Stimulated activated naive CD8-positive, alpha-beta T cell treated with anti-CD3 and anti-CD28 coated beads, Interleukin-15, amount 100 ng/mL, for 72 hours (primary cell): ENCODE measurements around the gene DOCK1.
A peak's percentile ranks its signal among the peaks of the same experiment; 100 is the strongest.

Experiments used
- ATAC-seq: fragments of 150-1000 bp; cut with Tn5 transposase; 2 replicates; pipeline ENCODE4 v1.10.0; 2021; ENCODE audit warnings: mild to moderate bottlenecking, moderate library complexity
- DNase-seq, 2 donors: peaks; one replicate each; pipeline ENCODE4 v3.0.0; 2021 to 2022
- H3K27ac Mint-ChIP-seq, 2 donors: one replicate each; pipeline ENCODE4 v1.8.0; 2022; ENCODE audit warnings: mild to moderate bottlenecking in 2 of 2, mixed read lengths in 2 of 2, moderate library complexity in 2 of 2
- H3K27me3 Mint-ChIP-seq: one replicate; pipeline ENCODE4 v1.8.0; 2022; ENCODE audit warnings: mixed read lengths
- H3K4me1 Mint-ChIP-seq: one replicate; pipeline ENCODE4 v1.8.0; 2022; ENCODE audit warnings: mild to moderate bottlenecking, mixed read lengths
- H3K4me3 Mint-ChIP-seq, 2 donors: one replicate each; pipeline ENCODE4 v1.8.0; 2022; ENCODE audit warnings: mild to moderate bottlenecking in 2 of 2, mixed read lengths in 2 of 2, moderate library complexity in 1 of 2
- H3K9me3 Mint-ChIP-seq, 2 donors: one replicate each; pipeline ENCODE4 v1.8.0; 2022; ENCODE audit warnings: mixed read lengths in 2 of 2

Gene DOCK1

DNA sequence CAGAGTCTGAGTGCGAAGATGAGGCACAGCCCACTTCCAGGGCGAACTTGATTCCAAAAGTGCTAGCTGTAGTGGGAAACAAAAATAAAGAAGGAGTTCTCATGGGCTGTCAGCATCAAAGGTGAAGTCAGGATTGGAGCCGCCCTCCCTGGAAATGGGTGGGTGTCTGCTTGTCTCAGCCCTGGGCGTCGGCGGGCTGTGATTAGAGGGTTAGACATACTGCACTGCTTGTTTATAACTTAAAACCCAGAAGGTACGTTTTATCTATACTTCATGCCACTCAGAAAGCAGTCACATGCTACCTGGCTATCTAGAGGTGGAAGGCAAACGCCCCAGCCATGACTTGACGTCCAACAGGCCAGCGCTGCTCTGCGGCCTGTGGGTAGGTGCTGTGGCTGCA, 535.1 kb downstream of the DOCK1 start:
- H3K9me3 Mint-ChIP-seq, result no peaks in the 10 kb centered on the region
- ATAC-seq (no peak), DNase-seq (no peak)
- H3K4me1 Mint-ChIP-seq, result no peaks in the 10 kb centered on the region
- no peaks in the 10 kb centered on the region for H3K27me3 Mint-ChIP-seq
- no peak overlapping the region for H3K27ac Mint-ChIP-seq
- no peak overlapping the region for H3K4me3 Mint-ChIP-seq

DNA sequence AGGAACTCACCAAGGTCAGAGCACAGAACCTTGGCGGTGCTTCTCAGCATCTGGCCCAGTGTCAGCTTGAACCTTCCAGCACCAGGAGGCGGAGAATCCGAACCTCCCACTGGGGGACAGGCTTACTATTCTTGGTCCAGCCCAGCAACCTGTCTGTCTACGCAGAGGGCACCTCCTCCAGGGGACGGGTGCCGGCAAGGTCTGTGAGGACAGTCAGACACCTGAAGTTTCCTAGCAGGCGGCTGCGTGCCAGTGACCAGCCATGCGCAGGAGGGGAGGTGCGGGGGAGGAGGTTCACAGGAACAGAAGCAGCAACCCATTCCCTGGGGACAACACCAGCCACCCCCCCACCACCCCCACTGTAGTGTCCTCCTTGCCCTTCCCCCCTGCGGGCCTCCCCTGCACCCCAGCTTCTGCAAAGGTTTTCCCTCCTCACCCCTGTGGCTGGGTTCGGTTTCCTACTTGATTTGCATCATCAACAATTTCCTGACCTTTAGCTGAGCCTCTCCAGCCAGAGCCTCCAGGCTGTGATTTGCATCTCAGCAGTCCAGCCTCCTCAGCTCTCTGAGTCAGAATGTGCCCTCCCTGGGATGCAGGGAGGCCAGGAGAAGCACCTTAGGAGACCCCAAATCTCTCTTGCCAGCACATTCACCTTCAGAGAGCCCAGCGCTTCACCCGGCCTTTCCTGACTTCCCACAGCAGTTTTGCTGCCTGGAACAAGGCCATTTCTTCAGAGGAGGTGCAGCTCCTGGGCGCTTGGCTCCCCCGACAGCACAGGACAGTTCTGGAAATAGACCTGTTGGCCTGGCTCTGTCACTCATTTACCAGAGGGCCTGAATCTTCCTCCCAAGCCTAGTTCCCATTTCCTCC, 536.4 kb downstream of the DOCK1 start:
- Mint-ChIP-seq H3K4me1 (no peaks in the 10 kb centered on the region), H3K27me3 (no peaks in the 10 kb centered on the region), H3K9me3 (no peaks in the 10 kb centered on the region), H3K4me3 (no peak overlapping the region), H3K27ac (no peak overlapping the region)
- DNase-seq (no peak), ATAC-seq (peak; percentile 13)

- H3K27me3 Mint-ChIP-seq, result no peaks in the 10 kb centered on the region
- H3K9me3 Mint-ChIP-seq, result no peaks in the 10 kb centered on the region
- H3K4me1 Mint-ChIP-seq, result no peaks in the 10 kb centered on the region
- H3K4me3 Mint-ChIP-seq, result no peak overlapping the region
- no peak for DNase-seq
- no peak overlapping the region for H3K27ac Mint-ChIP-seq
- no peak for ATAC-seq
Observed at GRCh38 chr10:127442220-127442525, 536.9 kb downstream of the DOCK1 start.

DNA sequence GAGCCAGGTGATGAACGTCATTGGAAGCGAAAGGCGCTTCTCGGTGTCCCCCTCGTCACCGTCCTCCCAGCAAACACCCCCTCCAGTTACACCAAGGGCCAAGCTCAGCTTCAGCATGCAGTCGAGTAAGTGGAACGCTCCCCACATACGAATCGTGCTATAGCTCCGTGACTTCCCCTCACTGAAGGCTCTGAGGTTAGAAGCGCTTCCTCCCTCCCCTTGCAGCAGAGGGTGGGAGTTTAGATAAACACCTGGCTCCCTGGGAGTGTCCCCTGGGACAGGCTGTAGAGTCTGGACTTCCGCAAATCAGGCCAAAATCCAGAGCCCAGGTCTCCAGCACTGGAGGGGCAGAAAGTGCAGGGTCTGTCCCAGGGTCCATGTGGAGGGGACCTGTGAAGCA, 538.9 kb downstream of the DOCK1 start:
- Mint-ChIP-seq H3K9me3 (no peaks in the 10 kb centered on the region), H3K27ac (no peak overlapping the region), H3K4me1 (no peaks in the 10 kb centered on the region), H3K4me3 (no peak overlapping the region), H3K27me3 (no peaks in the 10 kb centered on the region)
- DNase-seq, result no peak
- no peak for ATAC-seq

DNA sequence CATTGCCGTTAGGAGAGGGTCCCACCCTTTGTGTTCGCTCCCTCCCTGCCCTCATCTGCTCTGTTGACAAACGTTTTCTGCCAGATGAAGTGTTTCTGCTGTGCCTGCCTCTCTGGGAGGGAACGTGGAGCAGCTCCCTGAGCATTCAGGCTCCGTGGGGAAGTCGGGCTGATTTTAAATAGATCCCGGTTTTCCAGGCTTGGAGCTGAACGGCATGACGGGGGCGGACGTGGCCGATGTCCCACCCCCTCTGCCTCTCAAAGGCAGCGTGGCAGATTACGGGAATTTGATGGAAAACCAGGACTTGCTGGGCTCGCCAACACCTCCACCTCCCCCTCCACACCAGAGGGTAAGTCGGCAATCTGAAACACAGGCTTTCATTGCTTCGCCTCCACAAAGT, 542.0 kb downstream of the DOCK1 start:
- Mint-ChIP-seq H3K27ac (no peak overlapping the region), H3K27me3 (no peaks in the 10 kb centered on the region), H3K9me3 (no peaks in the 10 kb centered on the region), H3K4me1 (no peaks in the 10 kb centered on the region), H3K4me3 (no peak overlapping the region)
- DNase-seq (no peak), ATAC-seq (no peak)

DNA sequence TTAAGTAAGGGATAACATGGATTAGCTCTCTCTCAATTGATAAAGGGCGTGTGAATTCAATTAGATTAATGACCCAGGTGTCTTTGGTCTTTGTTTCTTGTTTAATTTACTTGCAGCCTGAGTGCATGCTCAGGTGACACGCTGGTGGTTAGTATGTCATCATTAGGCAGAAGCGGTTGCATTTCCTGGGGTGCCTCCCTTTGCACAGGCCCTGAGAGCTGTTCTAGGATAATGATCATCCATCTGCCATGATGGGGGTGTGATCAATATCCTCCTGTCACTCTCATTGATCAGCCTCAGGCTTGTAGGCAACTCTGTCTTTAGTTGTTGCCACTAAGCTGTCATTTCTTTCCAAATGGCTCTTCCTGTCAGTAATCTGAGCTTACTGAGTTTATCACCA, 544.3 kb downstream of the DOCK1 start:
- DNase-seq, result no peak
- H3K27me3 Mint-ChIP-seq, result no peaks in the 10 kb centered on the region

GRCh38 chr10:127450644-127451043, 545.4 kb downstream of the DOCK1 start:
- DNase-seq, result no peak
- H3K9me3 Mint-ChIP-seq, result no peaks in the 10 kb centered on the region
- no peaks in the 10 kb centered on the region for H3K27me3 Mint-ChIP-seq
- no peak for ATAC-seq
- H3K4me1 Mint-ChIP-seq, result no peaks in the 10 kb centered on the region
- H3K4me3 Mint-ChIP-seq, result no peak overlapping the region
- H3K27ac Mint-ChIP-seq, result no peak overlapping the region

More for the DNA sequence above, 544.3 kb downstream of the DOCK1 start:
- no peaks in the 10 kb centered on the region for H3K4me1 Mint-ChIP-seq
- no peaks in the 10 kb centered on the region for H3K9me3 Mint-ChIP-seq
- H3K27ac Mint-ChIP-seq, result no peak overlapping the region
- ATAC-seq, result no peak
- no peak overlapping the region for H3K4me3 Mint-ChIP-seq

DNA sequence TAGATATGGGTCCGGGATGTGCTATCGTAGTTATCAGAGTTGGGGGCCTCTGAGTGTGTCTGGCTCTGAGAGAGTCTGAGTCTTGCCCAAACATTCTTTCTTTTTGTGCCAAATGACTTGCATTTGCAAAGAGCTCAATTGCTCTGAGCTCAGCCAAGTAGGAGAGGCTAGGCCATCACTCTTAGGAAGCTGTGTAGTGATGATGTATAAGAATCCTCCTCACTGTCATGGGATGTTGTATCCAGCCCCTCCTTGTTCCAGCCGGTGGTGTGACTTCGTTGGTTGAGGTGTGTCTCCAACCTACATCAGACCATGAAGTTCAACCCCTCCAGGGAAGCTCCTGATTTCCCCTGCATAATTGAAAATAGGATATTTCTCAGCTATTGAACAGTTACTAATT, 546.4 kb downstream of the DOCK1 start:
- ATAC-seq (peak; percentile 29), DNase-seq (no peak)
- Mint-ChIP-seq H3K4me1 (no peaks in the 10 kb centered on the region), H3K4me3 (no peak overlapping the region), H3K27me3 (no peaks in the 10 kb centered on the region), H3K9me3 (peaks cover 4 to 8% of the 10 kb centered on the region in 2 donors), H3K27ac (no peak overlapping the region)

DNA sequence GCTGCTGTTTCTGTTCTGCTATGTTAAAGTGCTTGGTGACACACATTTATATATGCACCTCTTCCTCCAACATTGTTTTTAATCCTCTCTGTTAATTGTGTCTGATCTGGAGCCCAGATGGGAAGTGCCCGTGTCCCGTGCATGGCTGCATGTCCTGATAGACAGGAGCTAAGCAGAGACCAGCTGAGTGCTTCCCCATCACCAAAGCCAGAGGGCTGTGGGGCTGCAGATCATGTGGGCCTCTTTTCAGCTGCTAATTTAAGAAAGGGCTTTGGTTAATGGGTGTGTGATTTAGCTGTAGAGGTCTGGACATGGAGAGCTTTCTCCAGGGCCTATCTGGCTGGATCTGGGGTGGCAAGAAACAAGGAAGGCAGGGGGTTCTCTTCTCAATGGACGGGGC, 547.3 kb downstream of the DOCK1 start:
- ATAC-seq, result no peak
- Mint-ChIP-seq H3K27ac (peak overlapping the region in 1 of 2 donors; percentile 7), H3K4me1 (no peaks in the 10 kb centered on the region), H3K27me3 (no peaks in the 10 kb centered on the region), H3K9me3 (peaks cover 4 to 8% of the 10 kb centered on the region in 2 donors), H3K4me3 (no peak overlapping the region)
- no peak for DNase-seq

DNA sequence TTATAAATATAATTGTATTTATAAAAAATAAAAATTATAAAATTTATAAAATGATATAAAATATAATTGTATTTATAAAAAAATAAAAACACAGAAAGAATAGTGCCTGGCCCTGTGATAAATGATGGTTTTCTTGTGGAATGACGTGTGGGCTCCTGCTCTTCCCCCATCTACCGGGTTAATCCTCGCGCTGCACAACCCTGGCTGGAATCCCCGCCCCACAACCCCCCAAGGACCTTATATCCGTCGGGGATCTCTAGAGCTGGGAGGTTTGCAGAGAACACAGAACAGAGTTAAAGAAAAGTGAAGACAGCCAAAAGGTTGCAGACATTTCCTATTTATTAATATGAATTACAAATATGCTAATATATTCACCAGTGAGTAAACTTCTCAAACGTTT, 548.5 kb downstream of the DOCK1 start:
- DNase-seq, result no peak
- H3K4me1 Mint-ChIP-seq, result no peaks in the 10 kb centered on the region
- no peak overlapping the region for H3K27ac Mint-ChIP-seq
- H3K9me3 Mint-ChIP-seq, result peaks cover 4 to 16% of the 10 kb centered on the region in 2 donors
- peaks cover 7% of the 10 kb centered on the region for H3K27me3 Mint-ChIP-seq
- no peak overlapping the region for H3K4me3 Mint-ChIP-seq
- no peak for ATAC-seq

DNA sequence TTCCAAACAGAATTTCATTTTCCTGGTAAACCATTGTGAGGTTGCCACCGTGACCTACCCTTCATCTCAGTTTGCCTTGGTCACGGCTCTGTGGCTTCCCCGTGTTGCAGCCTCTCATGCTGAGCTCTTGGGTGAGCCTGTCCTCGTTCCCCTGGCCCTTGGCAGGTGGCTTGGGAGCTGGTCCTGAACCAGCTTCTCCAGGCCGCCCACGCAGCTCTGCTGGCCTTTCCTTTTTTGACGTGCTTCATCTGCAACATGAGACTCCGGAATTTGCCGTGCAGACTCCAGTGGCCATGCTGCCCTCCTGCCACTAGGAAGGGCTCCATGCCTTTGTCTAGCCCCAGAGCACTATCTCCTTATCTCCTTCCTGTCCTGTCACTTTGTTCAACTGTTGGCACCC, 550.9 kb downstream of the DOCK1 start:
- H3K4me1 Mint-ChIP-seq, result no peaks in the 10 kb centered on the region

GRCh38 chr10:127458016-127458810, 553.0 kb downstream of the DOCK1 start:
- peaks cover 4 to 19% of the 10 kb centered on the region in 2 donors for H3K9me3 Mint-ChIP-seq
- no peak overlapping the region for H3K4me3 Mint-ChIP-seq
- H3K4me1 Mint-ChIP-seq, result no peaks in the 10 kb centered on the region
- no peak for DNase-seq
- ATAC-seq, result no peak
- H3K27me3 Mint-ChIP-seq, result peaks cover 7% of the 10 kb centered on the region
- H3K27ac Mint-ChIP-seq, result no peak overlapping the region

More for the DNA sequence above, 550.9 kb downstream of the DOCK1 start:
- Mint-ChIP-seq H3K4me3 (no peak overlapping the region), H3K9me3 (peaks cover 4 to 16% of the 10 kb centered on the region in 2 donors), H3K27ac (no peak overlapping the region), H3K27me3 (peaks cover 7% of the 10 kb centered on the region)
- ATAC-seq (no peak), DNase-seq (no peak)

GRCh38 chr10:127458829-127459228, 553.6 kb downstream of the DOCK1 start:
- H3K9me3 Mint-ChIP-seq, result peaks cover 4 to 25% of the 10 kb centered on the region in 2 donors
- H3K27me3 Mint-ChIP-seq, result peaks cover 7% of the 10 kb centered on the region
- ATAC-seq, result peak; percentile 39
- H3K4me3 Mint-ChIP-seq, result no peak overlapping the region
- H3K27ac Mint-ChIP-seq, result no peak overlapping the region
- DNase-seq, result no peak
- no peaks in the 10 kb centered on the region for H3K4me1 Mint-ChIP-seq

GRCh38 chr10:127459918-127460317, 554.7 kb downstream of the DOCK1 start:
- DNase-seq (no peak), ATAC-seq (no peak)
- Mint-ChIP-seq H3K4me1 (no peaks in the 10 kb centered on the region), H3K27me3 (peaks cover 7% of the 10 kb centered on the region), H3K27ac (no peak overlapping the region), H3K9me3 (peaks cover 4 to 27% of the 10 kb centered on the region in 2 donors), H3K4me3 (no peak overlapping the region)

- H3K4me1 Mint-ChIP-seq, result no peaks in the 10 kb centered on the region
Observed at GRCh38 chr10:127462643-127463295, 557.5 kb downstream of the DOCK1 start.

DNA sequence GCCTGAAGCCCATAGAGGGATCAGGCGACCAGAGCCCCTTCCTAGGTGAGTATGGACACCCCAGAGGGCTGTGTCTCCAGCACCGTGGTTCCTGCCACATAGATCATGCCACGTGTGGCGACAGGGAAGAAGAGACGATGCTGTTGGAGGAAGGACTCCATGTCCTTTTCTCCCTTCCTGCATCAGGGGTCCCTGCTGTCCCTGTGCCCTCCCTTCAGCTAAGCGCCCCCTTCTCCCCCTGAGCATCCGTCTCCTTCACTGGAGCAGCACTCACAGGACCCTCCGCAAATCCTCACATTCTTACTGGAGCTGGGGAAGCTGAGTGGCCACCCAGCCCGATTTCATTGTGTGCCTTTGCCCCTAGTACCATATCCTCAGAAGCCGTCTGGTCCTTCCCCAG, 558.3 kb downstream of the DOCK1 start:
- Mint-ChIP-seq H3K4me3 (no peak overlapping the region), H3K9me3 (peaks cover 0 to 13% of the 10 kb centered on the region in 2 donors), H3K27ac (peak overlapping the region in 1 of 2 donors; percentile 27), H3K27me3 (peaks cover under 1% of the 10 kb centered on the region), H3K4me1 (no peaks in the 10 kb centered on the region)
- ATAC-seq (no peak), DNase-seq (no peak)

More at GRCh38 chr10:127462643-127463295, 557.5 kb downstream of the DOCK1 start:
- Mint-ChIP-seq H3K27ac (no peak overlapping the region), H3K9me3 (peaks cover 0 to 20% of the 10 kb centered on the region in 2 donors), H3K27me3 (peaks cover 7% of the 10 kb centered on the region), H3K4me3 (no peak overlapping the region)
- DNase-seq (no peak), ATAC-seq (no peak)
